NCI-H128 (cell line): ENCODE measurements around the gene COMMD9.
"Not testable (repeated sequence)": the region's sequence is repeated elsewhere in the genome, so short reads cannot be mapped to it uniquely, and the experiment has no call there.

Experiments used
- DNase-seq: peaks from one replicate; lab custom pipeline; 2025; ENCODE audit not compliant: unreplicated experiment; lab: John Stamatoyannopoulos, UW

Gene COMMD9

DNA sequence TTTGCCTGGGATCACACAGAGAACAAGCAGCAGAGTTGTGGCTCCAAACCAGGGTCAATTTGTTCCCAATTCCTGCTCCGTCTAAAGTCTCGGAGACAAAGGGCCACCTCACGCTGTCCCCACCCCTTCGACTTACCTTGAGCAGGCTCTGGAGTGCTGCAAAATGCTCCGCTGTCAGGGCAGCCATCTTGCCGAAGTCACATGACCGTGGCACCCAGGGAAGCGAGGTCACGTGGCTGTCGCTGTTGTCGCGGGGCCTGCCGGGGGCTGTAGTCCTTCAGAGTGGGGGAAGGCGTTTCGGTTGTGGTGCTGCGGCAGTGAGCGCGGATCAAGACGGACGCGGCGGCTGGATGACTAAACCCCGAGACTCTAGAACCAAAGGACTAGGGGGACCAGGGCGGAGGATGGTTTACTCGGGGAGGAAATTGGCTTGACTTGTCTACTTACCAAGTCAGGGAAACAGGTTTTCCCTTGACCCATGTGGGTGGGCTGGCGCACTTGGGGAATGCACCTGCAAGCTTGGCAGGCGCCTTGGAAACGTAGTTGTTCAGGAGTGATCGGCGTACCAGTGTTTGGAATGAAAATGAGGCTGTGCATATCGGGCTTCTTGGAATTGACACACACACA, at the start of gene COMMD9:
COMMD9 (minus strand) TSS at position 199 of the 627 bp plus-strand sequence; CDS start at position 187, 12 bp downstream.
- DNase-seq, result peak; percentile 78

DNA sequence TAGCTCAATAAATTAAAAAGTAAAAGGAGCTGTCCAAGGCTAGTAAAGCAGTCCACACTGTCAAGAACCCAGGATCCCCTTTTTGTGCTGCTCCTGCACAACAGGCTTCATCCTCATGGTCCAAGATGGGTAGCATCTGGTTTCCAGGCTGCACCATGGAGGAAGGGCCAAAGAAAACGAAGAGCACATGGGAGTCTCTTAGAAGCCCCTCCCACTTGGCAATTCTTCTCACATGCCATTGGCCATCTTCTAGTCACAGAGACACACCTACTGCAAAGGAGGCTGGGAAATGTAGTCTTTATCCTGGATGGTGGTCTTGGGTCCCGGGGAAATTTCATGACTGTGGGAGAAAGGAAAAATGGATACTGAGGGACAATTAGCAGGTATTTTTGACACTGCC, 44.7 kb upstream of the COMMD9 start:
- DNase-seq, result no peak

GRCh38 chr11:36333468-36333867, 44.2 kb upstream of the COMMD9 start:
- no peak for DNase-seq

DNA sequence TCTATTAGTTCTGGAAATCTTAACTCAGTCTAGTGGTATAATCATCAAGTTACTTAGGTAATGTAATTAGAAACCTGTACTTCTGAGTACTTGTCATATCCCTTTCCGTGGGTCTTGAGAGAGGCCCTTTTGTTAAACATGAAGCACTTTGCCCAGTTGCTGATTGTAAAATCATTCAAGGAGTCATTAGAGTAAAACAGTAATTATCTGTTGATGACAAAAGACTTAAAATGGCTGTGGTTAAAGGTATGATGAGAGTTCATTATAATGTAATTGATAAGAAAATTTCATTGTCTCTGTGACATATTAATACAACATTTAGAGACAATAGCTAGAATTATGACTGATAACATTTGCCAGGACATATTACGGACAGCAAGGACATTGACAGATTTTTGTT, 41.2 kb upstream of the COMMD9 start:
- DNase-seq, result no peak

DNA sequence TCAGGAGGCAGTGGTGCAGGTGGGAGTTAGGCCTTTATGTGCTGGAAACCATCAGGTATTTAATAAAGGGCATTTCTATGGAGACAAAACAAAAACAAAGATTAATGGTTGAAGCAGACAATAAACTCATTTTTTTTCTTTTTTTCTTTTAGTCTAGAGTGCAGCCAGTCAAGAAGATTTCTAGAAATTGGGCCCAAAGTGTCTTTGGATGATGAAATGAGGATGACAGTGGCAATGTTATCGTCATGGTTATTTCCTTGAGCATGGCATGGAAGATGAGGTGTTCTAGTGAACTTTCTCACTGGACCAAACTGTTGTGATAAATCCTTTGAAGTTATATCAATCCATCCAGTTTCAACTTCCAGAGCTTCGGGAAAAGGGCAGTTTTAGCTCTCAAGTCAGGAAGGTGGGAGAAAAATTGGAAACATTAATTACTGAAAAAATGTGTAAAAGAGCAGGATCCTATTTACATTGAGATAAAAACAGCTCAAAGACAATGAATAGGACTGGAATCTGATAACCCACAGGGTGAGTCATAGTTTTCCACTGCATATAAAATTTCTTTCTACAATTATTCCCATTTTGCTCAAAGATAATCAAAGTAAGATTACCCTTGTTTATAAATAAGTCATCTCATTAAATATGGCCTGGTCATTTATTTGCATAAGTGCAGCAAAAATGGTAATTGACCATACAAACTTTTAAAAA, 39.9 kb upstream of the COMMD9 start:
- DNase-seq, result no peak

- no peak for DNase-seq
Observed at GRCh38 chr11:36326524-36327419, 37.5 kb upstream of the COMMD9 start.

- not testable (repeated sequence) for DNase-seq
Observed at GRCh38 chr11:36325403-36325802, 36.2 kb upstream of the COMMD9 start.

GRCh38 chr11:36324956-36325355, 35.7 kb upstream of the COMMD9 start:
- not testable (repeated sequence) for DNase-seq

GRCh38 chr11:36317992-36318391, 28.8 kb upstream of the COMMD9 start:
- no peak for DNase-seq

- no peak for DNase-seq
Observed at GRCh38 chr11:36316049-36316448, 26.8 kb upstream of the COMMD9 start.

DNA sequence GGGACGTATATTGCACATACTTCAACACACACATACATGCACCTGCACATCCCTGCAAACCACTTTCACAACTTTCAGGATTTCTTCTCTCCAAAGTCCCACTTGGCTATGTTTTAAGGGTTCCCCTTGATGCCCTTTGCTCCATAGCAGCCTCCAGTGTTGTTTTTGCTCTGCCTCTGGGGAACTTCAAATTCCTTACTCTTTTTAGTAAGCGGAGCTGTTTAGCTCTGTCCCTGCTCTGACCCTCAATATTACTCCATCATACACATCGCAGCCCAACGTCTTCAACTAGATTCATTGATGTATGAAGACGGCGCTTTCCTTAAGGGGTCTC, 25.2 kb upstream of the COMMD9 start:
- no peak for DNase-seq

- no peak for DNase-seq
Observed at GRCh38 chr11:36313750-36314433, 24.7 kb upstream of the COMMD9 start.

DNA sequence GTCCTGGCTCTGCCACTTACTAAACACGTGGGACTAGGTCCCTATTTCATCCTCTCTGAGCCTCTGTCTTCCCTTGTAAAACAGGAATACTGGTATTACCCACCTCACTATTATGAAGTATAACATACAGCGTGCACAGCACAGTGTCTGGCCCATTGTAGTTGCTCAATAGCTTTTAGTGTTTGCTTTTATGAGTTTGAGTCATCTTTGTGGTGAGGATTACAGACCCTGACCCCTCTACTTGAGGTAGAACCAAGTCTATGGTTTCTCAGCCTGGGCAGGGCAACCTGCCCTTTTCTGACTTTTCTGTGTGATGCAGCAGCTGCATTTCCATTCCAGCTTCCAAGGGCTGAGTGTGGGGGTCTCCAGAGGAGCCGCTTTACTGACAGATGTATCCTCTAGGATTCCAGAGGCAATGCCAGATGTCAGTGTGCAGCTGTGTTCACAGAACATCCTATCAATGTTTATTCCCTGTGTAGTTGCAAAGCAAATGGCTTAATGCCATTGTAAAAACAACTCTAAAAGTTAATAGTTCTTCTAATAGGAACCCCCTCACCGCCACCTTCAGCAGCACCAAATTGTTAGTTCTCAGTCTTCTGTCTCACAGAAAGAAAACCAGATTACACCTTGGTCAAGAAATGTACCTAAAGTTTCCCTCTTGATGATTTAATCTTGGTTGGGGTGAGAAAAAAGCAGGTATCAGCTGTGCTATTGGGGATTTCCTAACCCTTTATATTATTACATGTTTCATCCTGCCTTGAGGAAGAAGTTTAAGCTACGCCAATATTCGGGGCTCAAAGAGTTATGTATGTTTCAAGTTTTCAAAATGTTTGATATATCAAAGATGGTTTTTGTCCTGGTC, 23.6 kb upstream of the COMMD9 start:
- no peak for DNase-seq

- no peak for DNase-seq
Observed at GRCh38 chr11:36311926-36312595, 22.8 kb upstream of the COMMD9 start.

DNA sequence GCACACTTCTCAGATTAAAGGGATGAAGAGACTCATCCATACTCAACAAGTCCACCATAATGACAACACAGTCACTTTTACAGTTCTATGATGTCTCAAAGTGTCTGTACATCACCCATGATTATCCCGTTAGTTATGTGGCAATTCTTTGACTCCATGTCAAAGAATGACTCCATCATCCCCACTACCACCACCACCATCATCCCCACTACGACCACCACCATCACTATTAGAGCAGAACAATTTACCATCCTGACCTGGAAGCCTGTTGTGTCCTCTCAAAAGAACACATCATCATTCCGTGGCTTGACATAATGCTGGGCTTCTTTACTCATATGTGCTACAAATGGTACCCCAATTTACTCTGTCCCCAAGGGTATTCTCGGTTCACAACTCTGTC, 20.6 kb upstream of the COMMD9 start:
- DNase-seq, result no peak

GRCh38 chr11:36308577-36308976, 19.4 kb upstream of the COMMD9 start:
- no peak for DNase-seq

DNA sequence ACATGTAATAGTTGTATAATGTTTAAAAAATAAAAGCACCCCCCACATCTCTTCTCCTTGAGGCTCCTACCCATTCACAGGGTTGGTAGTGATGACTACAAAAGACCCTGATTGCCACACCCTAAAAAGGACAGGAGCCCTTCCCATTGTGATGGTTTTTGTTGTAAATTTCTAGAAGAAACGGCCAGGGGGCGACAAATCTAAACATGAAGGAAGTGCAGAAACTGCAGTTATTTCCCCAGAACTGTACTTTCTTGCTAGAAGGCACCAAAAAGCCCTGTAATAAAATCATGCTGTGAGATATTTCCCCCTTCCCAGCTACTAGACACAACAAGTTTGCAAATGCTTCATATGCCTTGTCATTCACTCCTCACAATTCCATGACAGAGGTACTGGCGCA, 17.7 kb upstream of the COMMD9 start:
- DNase-seq, result no peak

- no peak for DNase-seq
Observed at GRCh38 chr11:36305047-36305446, 15.8 kb upstream of the COMMD9 start.

GRCh38 chr11:36304351-36304750, 15.1 kb upstream of the COMMD9 start:
- DNase-seq, result no peak

- no peak for DNase-seq
Observed at GRCh38 chr11:36300650-36301049, 11.4 kb upstream of the COMMD9 start.
